GM19099 (cell line): ENCODE results near the gene FERMT3.

Experiments
- POLR2A ChIP-seq: IDR thresholded peaks from 3 replicates; pipeline ENCODE4 v1.6.1; 2011; ENCODE audit warnings: low read depth; ENCODE audit not compliant: insufficient read length; ENCODE audit errors: extremely low read depth

Gene FERMT3

GRCh38 chr11:64252003-64252872 lies 45.7 kb downstream of the FERMT3 start:
- no peak for TF ChIP-seq POLR2A

- no peak for TF ChIP-seq POLR2A
Observed at GRCh38 chr11:64253043-64253442, 46.5 kb downstream of the FERMT3 start.

GRCh38 chr11:64253481-64253880 lies 47.0 kb downstream of the FERMT3 start:
- TF ChIP-seq POLR2A = no peak

- TF ChIP-seq POLR2A = no peak
Observed at GRCh38 chr11:64254326-64254725, 47.8 kb downstream of the FERMT3 start.

GRCh38 chr11:64255135-64256128 lies 48.9 kb downstream of the FERMT3 start:
- no peak for TF ChIP-seq POLR2A

GRCh38 chr11:64256300-64256699 lies 49.8 kb downstream of the FERMT3 start:
- TF ChIP-seq POLR2A = no peak

GRCh38 chr11:64258356-64258755 lies 51.8 kb downstream of the FERMT3 start:
- TF ChIP-seq POLR2A = no peak

GRCh38 chr11:64258946-64259532 lies 52.5 kb downstream of the FERMT3 start:
- TF ChIP-seq POLR2A = no peak

GRCh38 chr11:64259533-64260067 lies 53.1 kb downstream of the FERMT3 start:
- TF ChIP-seq POLR2A = no peak

GRCh38 chr11:64260147-64260708 lies 53.7 kb downstream of the FERMT3 start:
- TF ChIP-seq POLR2A = no peak

GRCh38 chr11:64261556-64262080 lies 55.1 kb downstream of the FERMT3 start:
- no peak for TF ChIP-seq POLR2A

- no peak for TF ChIP-seq POLR2A
Observed at GRCh38 chr11:64262271-64263002, 55.9 kb downstream of the FERMT3 start.

- no peak for TF ChIP-seq POLR2A
Observed at GRCh38 chr11:64263021-64263946, 56.8 kb downstream of the FERMT3 start.

- no peak for TF ChIP-seq POLR2A
Observed at GRCh38 chr11:64263947-64264317, 57.4 kb downstream of the FERMT3 start.
